Measurements from ENCODE around the gene KIAA0930.
"Not testable (repeated sequence)": the region's sequence is repeated elsewhere in the genome, so short reads cannot be mapped to it uniquely, and the experiment has no call there.

Gene KIAA0930

GRCh38 chr22:45261407-45262088 lies 20.9 kb upstream of the KIAA0930 start:
- no peak for TF ChIP-seq CTCF (conservative IDR thresholded peaks at IDR 0.05; ENCODE audit: low read depth, low read length)
- no peak for DNase-seq (ENCODE audit: low read depth)
- H3K4me3 ChIP-seq (ENCODE audit: low read length), result no peak overlapping the region

GRCh38 chr22:45260395-45260759 lies 19.7 kb upstream of the KIAA0930 start:
- H3K4me3 ChIP-seq (ENCODE audit: low read length); DNase-seq (ENCODE audit: low read depth): not testable (repeated sequence)

GRCh38 chr22:45259754-45260394 lies 19.2 kb upstream of the KIAA0930 start:
- no peak for DNase-seq (ENCODE audit: low read depth)
- no peak for TF ChIP-seq CTCF (conservative IDR thresholded peaks at IDR 0.05; ENCODE audit: low read depth, low read length)
- H3K4me3 ChIP-seq (ENCODE audit: low read length), result no peak overlapping the region

- H3K4me3 ChIP-seq (ENCODE audit: low read length); DNase-seq (ENCODE audit: low read depth): not testable (repeated sequence)
Measured at GRCh38 chr22:45257941-45258340, 17.2 kb upstream of the KIAA0930 start.

- TF ChIP-seq CTCF (conservative IDR thresholded peaks at IDR 0.05; ENCODE audit: low read depth, low read length), result no peak
- H3K4me3 ChIP-seq (ENCODE audit: low read length), result no peak overlapping the region
- no peak for DNase-seq (ENCODE audit: low read depth)
Measured at GRCh38 chr22:45254789-45255278, 14.1 kb upstream of the KIAA0930 start.

- no peak for TF ChIP-seq CTCF (conservative IDR thresholded peaks at IDR 0.05; ENCODE audit: low read depth, low read length)
- DNase-seq (ENCODE audit: low read depth), result no peak
- H3K4me3 ChIP-seq (ENCODE audit: low read length), result no peak overlapping the region
Measured at GRCh38 chr22:45254388-45254787, 13.7 kb upstream of the KIAA0930 start.

GRCh38 chr22:45253039-45253641 lies 12.4 kb upstream of the KIAA0930 start:
- no peak overlapping the region for H3K4me3 ChIP-seq (ENCODE audit: low read length)
- no peak for DNase-seq (ENCODE audit: low read depth)
- TF ChIP-seq CTCF (conservative IDR thresholded peaks at IDR 0.05; ENCODE audit: low read depth, low read length), result no peak

- H3K4me3 ChIP-seq (ENCODE audit: low read length), result no peak overlapping the region
- no peak for DNase-seq (ENCODE audit: low read depth)
- TF ChIP-seq CTCF (conservative IDR thresholded peaks at IDR 0.05; ENCODE audit: low read depth, low read length), result no peak
Measured at GRCh38 chr22:45251825-45252224, 11.1 kb upstream of the KIAA0930 start.
